ENCODE results near the gene SCFD2.

GRCh38 chr4:53307210-53307609 lies 58.7 kb downstream of the SCFD2 start:
- TF ChIP-seq FOXA1 (IDR thresholded peaks at IDR 0.05) (no peak), TARDBP (IDR thresholded peaks at IDR 0.05) (no peak)
